Thoracic aorta (tissue), 2 donors: ENCODE results near the gene SLC8A1. TPM values are rescaled to one million over a fixed set of nuclear protein-coding genes. Genes with fewer than 3 reads are reported as not detected.

Experiments used
- ATAC-seq: fragments of 150-250 bp; one replicate; pipeline ENCODE4 v1.8.0; 2017; ENCODE audit warnings: low read depth; ENCODE audit not compliant: insufficient number of reproducible peaks, low FRiP score
- DNase-seq: peaks from one replicate; pipeline ENCODE4 v3.0.0-alpha.2; 2020; ENCODE audit warnings: low spot score
- H3K27ac ChIP-seq, 2 donors: fragments of 200-600 bp; sonication (generic); 1 replicate in 1 of 2; 2 replicates in 1 of 2; pipeline ENCODE4 v1.5.1; 2016; ENCODE audit warnings: mild to moderate bottlenecking in 2 of 2, moderate library complexity in 2 of 2
- H3K27me3 ChIP-seq: fragments of 200-600 bp; sonication (generic); replicated peaks from 2 replicates; pipeline ENCODE4 v1.6.0; 2016; ENCODE audit warnings: mild to moderate bottlenecking; ENCODE audit not compliant: insufficient read depth
- H3K36me3 ChIP-seq: fragments of 200-600 bp; sonication (generic); one replicate; pipeline ENCODE4 v1.5.1; 2016
- H3K4me1 ChIP-seq, 2 donors: fragments of 200-600 bp; sonication (generic); 1 replicate in 1 of 2; 2 replicates in 1 of 2; pipeline versions ENCODE4 v1.5.1 to v1.6.0; 2016; ENCODE audit warnings: low read depth in 2 of 2, mild to moderate bottlenecking in 1 of 2; ENCODE audit not compliant: control insufficient read depth in 1 of 2
- H3K4me3 ChIP-seq: fragments of 200-600 bp; sonication (generic); 2 replicates; pipeline ENCODE4 v1.5.1; 2016; ENCODE audit warnings: mild to moderate bottlenecking
- H3K9me3 ChIP-seq: fragments of 200-600 bp; sonication (generic); 2 replicates; pipeline ENCODE4 v1.5.1; 2016
- total RNA-seq, 2 donors: library from RNA; depleted of rRNA; stranded (reverse); fragments of >200 nt; gene quantifications; one replicate each; pipeline versions ENCODE4 v1.1.0 to v1.2.3, GENCODE V29; 2016
- TF ChIP-seq, protein P1 (sequence below): fragments of 200-600 bp; sonication (generic); IDR thresholded peaks from one replicate; pipeline ENCODE4 v1.5.1; 2019; ENCODE audit warnings: antibody characterized with exemption

Gene SLC8A1
- total RNA-seq, 2 donors from 2014 or later: 13.7 to 31.2 TPM

- no peaks in the 10 kb centered on the region for H3K27me3 ChIP-seq
- no peaks in the 10 kb centered on the region for H3K36me3 ChIP-seq
- H3K9me3 ChIP-seq: no peaks in the 10 kb centered on the region
- peaks cover 13 to 33% of the 10 kb centered on the region in 2 donors for H3K4me1 ChIP-seq
- no peak for DNase-seq
- TF ChIP-seq, protein P1, sequence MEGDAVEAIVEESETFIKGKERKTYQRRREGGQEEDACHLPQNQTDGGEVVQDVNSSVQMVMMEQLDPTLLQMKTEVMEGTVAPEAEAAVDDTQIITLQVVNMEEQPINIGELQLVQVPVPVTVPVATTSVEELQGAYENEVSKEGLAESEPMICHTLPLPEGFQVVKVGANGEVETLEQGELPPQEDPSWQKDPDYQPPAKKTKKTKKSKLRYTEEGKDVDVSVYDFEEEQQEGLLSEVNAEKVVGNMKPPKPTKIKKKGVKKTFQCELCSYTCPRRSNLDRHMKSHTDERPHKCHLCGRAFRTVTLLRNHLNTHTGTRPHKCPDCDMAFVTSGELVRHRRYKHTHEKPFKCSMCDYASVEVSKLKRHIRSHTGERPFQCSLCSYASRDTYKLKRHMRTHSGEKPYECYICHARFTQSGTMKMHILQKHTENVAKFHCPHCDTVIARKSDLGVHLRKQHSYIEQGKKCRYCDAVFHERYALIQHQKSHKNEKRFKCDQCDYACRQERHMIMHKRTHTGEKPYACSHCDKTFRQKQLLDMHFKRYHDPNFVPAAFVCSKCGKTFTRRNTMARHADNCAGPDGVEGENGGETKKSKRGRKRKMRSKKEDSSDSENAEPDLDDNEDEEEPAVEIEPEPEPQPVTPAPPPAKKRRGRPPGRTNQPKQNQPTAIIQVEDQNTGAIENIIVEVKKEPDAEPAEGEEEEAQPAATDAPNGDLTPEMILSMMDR: no peak
- no peak for ATAC-seq
- H3K27ac ChIP-seq: no peak overlapping the region
- H3K4me3 ChIP-seq: no peak overlapping the region
Measured at GRCh38 chr2:40286721-40287120, 165.2 kb downstream of the SLC8A1 start.

GRCh38 chr2:40285391-40285790, 166.5 kb downstream of the SLC8A1 start:
- no peaks in the 10 kb centered on the region for H3K36me3 ChIP-seq
- no peaks in the 10 kb centered on the region for H3K9me3 ChIP-seq
- ATAC-seq: no peak
- peaks cover 26 to 46% of the 10 kb centered on the region in 2 donors for H3K4me1 ChIP-seq
- TF ChIP-seq, protein P1: no peak
- no peak for DNase-seq
- H3K27me3 ChIP-seq: no peaks in the 10 kb centered on the region
- no peak overlapping the region for H3K27ac ChIP-seq
- no peak overlapping the region for H3K4me3 ChIP-seq

GRCh38 chr2:40284797-40285196, 167.1 kb downstream of the SLC8A1 start:
- H3K4me1 ChIP-seq: peaks cover 28 to 52% of the 10 kb centered on the region in 2 donors

GRCh38 chr2:40283111-40283909, 168.6 kb downstream of the SLC8A1 start:
- ATAC-seq (no peak), DNase-seq (no peak)
- TF ChIP-seq, protein P1: no peak
- Histone ChIP-seq H3K4me1 (peaks cover 34 to 58% of the 10 kb centered on the region in 2 donors), H3K36me3 (no peaks in the 10 kb centered on the region), H3K9me3 (no peaks in the 10 kb centered on the region), H3K4me3 (peak overlapping the region; percentile 62), H3K27me3 (no peaks in the 10 kb centered on the region), H3K27ac (peak overlapping the region; percentile 60 to 81)

More at GRCh38 chr2:40284797-40285196, 167.1 kb downstream of the SLC8A1 start:
- no peak for ATAC-seq
- no peak for DNase-seq
- Histone ChIP-seq H3K27me3 (no peaks in the 10 kb centered on the region), H3K9me3 (no peaks in the 10 kb centered on the region), H3K36me3 (no peaks in the 10 kb centered on the region), H3K27ac (no peak overlapping the region), H3K4me3 (no peak overlapping the region)
- TF ChIP-seq, protein P1: no peak

GRCh38 chr2:40282428-40282827, 169.5 kb downstream of the SLC8A1 start:
- H3K4me1 ChIP-seq: peaks cover 34 to 58% of the 10 kb centered on the region in 2 donors
- no peaks in the 10 kb centered on the region for H3K9me3 ChIP-seq
- no peaks in the 10 kb centered on the region for H3K36me3 ChIP-seq
- TF ChIP-seq, protein P1: no peak
- no peaks in the 10 kb centered on the region for H3K27me3 ChIP-seq
- no peak for ATAC-seq
- no peak for DNase-seq
- H3K27ac ChIP-seq: peak overlapping the region; percentile 60 to 81
- H3K4me3 ChIP-seq: peak overlapping the region; percentile 62
